KG1 (cell line): ENCODE measurements around the gene DCTN2.
"Not testable (repeated sequence)": the region's sequence is repeated elsewhere in the genome, so short reads cannot be mapped to it uniquely, and the experiment has no call there.

ENCODE experiments used
- DNase-seq: peaks from one replicate; lab custom pipeline; 2025; lab: John Stamatoyannopoulos, UW

DCTN2 gene

DNA sequence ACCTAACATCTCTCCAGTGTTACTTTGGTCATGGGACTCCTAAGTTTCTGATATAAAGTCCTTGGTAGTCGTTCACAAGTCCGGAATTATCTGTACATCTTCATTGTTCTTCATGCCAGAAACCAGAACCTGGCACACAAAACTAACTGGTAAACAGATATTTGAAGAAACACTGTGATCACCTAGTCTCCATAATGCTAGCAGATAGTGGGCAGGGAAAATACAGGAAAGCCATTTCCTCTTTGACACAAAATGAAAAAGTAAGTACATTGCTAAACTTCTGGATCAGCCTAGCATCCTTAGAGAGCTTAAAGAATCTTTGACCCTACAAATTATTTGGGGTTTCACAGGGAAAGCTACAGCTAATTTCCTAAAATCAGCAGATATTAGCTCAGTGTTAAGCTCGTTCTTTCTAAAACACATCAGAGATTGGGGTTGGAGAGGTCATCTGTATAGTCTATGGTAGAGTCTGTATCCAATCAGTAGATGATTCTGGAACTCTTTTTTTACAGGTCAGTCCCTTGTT is 31.5 kb downstream of the DCTN2 start:
- DNase-seq, result no peak

DNA sequence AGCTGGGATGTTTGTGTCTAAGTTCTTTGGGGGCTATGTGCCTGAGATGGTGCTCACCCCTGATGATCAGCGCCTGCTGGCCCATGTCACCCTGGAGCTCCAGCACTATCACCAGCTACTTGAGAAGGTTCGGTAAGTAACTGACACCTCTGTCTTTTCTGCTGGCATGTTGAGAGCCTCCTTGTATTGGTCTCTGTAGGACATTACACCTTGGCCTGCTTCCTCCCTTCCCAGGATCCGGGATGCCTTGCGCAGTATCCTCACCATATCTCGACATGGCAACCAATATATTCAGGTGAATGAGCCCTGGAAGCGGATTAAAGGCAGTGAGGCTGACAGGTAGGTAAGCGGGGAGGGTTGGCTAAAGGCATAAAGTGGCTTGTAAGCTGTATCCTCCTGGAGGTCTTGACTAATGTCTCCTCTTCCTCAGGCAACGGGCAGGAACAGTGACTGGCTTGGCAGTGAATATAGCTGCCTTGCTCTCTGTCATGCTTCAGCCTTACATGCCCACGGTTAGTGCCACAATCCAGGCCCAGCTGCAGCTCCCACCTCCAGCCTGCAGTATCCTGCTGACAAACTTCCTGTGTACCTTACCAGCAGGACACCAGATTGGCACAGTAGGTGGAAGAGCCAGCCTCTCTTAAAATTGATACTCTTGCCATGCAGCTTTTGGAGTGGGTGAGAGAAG is 32.1 kb downstream of the DCTN2 start:
- no peak for DNase-seq

DNA sequence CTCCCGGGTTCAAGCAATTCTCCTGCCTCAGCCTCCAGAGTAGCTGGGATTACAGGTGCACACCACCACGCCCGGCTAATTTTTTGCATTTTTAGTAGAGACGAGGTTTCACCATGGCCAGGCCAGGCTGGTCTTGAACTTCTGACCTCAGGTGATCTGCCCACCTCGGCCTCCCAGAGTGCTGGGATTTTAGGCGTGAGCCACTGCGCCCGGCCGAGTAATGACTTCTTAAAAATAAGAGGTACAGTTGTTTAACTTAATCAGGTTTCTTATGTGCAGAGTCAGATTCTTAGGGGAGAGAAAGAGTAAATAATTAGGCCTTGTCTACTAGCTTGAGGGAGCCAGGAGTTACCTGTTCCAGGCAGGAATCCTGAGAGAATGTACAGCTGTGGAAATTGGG is 32.7 kb downstream of the DCTN2 start:
- not testable (repeated sequence) for DNase-seq

DNA sequence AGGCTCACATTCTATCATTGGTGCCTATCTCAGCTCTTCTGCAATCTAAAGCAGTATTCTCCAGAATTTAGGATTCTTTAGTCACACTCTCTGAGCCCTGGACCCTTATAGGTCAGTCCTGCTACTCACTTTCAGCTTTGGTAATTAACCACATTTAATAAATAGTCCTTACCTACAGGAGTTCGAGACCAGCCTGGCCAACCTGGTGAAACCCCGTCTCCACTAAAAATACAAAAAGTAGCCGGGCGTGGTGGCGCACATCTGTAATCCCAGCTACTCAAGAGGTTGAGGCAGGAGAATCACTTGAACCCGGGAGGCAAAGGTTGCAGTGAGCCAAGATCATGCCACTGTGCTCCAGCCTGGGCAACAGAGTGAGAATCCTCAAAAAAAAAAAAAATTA is 33.3 kb downstream of the DCTN2 start:
- DNase-seq, result not testable (repeated sequence)

DNA sequence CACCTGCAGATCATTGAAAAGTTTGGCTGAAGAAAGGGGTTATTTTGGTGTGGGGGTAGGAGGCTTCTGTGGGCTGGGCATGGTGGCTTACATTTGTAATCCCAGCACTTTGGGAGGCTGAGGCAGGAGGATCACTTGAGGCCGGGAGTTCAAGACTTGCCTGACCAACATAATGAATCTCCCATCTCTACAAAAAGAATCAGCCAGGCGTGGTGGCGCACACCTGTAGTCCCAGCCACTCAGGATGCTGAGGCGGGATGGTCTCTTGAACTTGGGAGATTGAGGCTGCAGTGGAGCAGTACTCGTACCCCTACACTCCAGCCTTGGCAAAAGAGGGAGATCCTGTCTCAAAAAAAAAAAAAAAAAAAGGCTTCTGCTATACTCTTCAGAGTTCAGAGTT is 33.7 kb downstream of the DCTN2 start:
- DNase-seq, result no peak

DNA sequence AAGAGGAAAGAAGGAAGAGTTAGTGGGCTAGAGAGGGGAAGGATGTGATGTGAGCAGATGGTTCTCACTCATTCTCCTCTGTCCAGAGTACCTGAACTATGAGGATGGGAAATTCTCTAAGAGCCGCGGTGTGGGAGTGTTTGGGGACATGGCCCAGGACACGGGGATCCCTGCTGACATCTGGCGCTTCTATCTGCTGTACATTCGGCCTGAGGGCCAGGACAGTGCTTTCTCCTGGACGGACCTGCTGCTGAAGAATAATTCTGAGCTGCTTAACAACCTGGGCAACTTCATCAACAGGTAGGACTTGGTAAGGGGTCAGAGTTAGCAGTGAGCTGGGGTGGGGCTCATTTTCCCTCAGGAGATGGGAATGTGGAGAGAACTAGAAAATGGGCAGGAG is 34.3 kb downstream of the DCTN2 start:
- DNase-seq, result no peak

DNA sequence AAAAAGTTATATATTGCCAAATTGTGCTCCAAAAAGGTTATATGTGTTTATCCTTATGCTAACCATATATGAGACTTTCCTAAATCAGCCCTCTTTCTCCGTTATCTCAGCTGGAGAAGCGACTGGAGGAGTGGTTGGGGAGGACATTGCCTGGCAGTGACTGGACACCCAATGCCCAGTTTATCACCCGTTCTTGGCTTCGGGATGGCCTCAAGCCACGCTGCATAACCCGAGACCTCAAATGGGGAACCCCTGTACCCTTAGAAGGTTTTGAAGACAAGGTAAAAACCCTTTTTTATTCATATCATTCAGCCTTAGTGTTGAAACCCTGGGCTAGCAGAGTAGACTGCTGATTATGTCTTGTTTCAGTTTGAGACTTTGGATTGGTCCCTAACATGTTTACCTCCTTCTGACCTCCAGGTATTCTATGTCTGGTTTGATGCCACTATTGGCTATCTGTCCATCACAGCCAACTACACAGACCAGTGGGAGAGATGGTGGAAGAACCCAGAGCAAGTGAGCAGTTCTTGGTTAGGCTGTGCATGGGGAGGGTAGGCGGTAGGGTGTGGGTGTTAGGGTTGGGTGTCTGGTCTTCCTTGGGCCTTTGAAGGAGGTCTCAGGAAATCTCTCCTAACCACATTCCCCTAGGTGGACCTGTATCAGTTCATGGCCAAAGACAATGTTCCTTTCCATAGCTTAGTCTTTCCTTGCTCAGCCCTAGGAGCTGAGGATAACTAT is 35.2 kb downstream of the DCTN2 start:
- no peak for DNase-seq

DNA sequence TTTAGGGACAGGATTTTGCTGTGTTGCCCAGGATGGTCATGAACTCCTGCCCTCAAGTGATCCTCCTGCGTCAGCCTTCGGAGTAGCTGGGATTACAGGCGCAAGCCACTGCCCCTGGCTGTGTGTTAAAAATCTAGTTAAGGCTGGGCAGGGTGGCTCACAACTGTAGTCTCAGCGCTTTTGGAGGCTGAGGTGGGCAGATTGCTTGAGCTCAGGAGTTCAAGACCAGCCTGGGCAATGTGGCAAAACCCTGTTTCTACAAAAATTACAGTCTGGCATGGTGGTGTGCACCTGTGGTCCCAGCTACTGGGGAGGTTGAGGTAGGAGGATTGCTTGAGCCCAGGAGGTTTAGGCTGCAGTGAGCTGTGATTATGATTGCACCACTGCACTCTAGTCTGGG is 35.8 kb downstream of the DCTN2 start:
- DNase-seq, result no peak

DNA sequence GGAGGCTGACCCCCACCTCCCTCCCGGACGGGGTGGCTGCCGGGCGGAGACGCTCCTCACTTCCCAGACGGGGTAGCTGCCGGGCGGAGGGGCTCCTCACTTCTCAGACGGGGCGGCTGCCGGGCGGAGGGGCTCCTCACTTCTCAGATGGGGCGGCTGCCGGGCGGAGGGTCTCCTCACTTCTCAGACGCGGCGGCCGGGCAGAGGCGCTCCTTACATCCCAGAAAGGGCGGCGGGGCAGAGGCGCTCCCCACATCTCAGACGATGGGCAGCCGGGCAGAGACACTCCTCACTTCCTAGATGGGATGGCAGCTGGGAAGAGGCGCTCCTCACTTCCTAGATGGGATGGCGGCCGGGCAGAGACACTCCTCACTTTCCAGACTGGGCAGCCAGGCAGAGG is 39.2 kb downstream of the DCTN2 start:
- DNase-seq, result not testable (repeated sequence)

DNA sequence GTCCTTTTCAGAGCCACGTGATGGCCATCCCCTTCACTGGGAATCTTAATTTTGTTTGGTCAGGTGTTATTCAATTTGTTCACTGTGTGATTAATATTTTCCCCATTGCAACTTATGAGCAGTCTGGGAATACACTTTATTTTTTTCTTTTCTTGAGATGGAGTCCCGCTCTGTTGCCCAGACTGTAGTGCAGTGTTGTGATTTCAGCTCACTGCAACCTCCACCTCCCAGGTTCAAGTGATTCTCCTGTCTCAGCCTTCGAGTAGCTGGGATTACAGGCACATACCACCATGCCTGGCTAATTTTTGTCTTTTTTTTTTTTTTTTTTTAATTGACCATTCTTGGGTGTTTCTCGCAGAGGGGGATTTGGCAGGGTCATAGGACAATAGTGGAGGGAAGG is 40.5 kb downstream of the DCTN2 start:
- not testable (repeated sequence) for DNase-seq

DNA sequence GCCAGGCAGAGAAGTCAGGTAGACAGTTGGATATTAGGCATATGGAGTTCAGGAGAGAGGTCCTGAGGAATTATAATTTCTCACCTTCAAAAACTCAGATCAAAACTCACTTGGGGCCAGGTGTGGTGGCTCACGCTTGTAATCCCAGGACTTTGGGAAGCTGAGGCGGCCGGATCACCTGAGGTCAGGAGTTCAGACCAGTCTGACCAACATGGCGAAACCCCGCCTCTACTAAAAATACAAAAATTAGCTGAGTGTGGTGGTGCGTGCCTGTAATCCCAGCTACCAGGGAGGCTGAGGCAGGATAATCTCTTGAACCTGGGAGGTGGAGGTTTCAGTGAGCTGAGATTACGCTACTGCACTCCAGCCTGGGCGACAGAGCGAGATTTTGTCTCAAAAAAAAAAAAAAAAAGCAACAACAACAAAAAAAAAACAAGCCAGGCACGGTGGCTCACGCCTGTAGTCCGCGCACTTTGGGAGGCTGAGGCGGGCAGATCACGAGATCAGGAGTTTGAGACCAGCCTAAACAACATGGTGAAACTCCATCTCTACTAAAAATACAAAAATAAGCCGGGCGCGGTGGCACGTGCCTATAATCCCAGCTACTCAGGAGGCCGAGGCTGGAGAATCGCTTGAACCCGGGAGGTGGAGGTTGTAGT is 44.6 kb downstream of the DCTN2 start:
- DNase-seq, result not testable (repeated sequence)

DNA sequence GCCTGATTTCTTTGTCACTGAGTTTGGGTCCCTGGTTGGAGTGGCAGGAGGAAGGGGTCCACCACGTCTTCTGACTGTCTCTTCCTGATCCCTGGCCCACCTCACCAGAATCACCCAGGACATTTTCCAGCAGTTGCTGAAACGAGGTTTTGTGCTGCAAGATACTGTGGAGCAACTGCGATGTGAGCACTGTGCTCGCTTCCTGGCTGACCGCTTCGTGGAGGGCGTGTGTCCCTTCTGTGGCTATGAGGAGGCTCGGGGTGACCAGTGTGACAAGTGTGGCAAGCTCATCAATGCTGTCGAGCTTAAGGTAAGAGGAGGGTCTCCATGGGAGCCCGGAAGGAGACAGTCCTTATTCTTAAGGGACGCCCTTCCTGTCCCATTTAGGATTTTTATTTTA is 46.8 kb downstream of the DCTN2 start:
- DNase-seq, result no peak

DNA sequence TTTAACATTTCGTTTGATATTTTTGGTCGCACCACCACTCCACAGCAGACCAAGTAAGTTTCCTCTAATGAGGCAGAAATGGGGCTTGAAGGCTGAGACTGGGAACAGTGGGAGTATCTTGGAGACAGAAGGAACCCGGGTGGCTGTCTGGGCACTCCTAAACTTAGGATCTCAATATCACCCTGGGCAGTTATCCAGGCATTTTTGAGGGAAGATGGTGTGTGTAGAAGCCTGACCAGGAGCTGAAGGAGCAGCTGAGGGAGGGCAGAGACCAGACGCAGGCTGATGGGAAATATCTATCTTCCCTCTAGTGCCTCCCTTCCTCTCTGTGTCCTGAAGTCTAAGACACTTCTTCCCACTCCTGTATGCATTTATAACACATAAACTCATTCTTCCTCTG is 48.4 kb downstream of the DCTN2 start:
- no peak for DNase-seq

DNA sequence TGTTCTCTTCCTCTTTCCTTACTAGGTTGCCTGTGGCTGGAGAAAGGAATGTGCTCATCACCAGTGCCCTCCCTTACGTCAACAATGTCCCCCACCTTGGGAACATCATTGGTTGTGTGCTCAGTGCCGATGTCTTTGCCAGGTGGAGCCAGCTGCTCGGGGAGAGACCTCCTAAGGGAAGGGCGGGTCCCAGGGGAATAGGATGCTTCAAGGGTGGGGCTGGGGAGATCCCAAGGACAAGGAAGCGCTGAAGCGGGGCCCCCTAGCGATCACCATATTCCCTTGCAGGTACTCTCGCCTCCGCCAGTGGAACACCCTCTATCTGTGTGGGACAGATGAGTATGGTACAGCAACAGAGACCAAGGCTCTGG is 48.9 kb downstream of the DCTN2 start:
- no peak for DNase-seq

DNA sequence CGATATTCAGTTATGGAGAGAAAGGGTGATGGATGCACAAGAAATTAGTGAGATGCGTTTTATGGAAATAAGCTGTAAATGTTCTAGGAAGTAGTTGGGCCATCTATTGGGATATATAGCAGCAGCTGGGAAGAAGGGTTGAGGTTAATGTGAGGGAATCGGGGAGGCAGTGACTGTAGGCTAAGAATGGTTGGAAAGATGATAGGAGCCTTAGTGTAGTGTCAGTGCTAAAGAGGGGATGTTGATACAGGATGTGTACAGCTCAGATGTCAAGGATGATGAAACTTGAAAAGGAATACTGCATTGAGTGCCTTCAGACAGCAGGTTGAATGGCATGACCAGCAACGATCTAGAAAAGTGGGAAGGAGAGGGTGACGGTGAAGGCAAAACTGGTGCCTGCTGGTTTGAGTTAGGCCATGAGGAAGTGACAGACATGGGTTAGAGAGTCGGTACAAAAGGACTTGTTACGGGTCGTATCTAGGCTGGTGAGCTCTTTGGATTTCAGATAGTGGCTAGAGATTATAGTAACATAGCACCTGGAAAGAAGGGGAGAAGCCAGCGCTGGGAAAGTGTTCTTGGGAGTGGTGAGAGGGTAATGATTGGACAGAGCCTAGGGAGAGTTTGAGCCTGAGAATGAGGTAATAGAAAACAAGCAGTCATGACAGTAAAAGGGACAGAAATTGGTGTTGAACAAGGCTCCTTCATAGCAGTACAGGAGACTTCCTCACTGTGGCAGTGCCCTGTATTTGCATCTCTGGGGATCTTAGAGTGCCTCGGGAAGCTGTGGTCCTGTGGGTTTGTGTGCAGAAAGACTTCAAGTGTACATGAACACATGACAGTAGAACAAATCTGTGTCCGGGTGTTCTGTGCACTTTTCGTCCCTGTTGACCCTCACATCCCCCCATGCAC is 49.5 kb downstream of the DCTN2 start:
- no peak for DNase-seq

DNA sequence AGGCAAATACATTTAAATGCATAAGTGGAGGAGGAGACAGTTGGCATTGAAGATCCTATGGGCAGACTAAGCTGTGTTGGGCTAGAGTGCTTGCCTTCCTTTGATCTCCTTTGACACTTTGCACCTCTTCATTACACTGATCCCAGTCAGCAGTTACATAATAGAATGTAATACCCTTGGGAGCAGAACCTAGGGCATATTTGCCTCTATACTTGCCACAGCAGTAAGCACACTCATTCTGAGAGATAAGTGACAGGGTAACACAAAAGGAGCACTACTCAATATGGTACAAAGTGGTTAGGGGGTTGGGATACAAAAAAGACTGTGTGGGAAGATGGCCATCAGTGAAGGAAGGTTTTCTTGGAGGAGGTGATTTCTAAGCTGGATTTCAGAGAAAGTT is 50.2 kb downstream of the DCTN2 start:
- DNase-seq, result no peak

DNA sequence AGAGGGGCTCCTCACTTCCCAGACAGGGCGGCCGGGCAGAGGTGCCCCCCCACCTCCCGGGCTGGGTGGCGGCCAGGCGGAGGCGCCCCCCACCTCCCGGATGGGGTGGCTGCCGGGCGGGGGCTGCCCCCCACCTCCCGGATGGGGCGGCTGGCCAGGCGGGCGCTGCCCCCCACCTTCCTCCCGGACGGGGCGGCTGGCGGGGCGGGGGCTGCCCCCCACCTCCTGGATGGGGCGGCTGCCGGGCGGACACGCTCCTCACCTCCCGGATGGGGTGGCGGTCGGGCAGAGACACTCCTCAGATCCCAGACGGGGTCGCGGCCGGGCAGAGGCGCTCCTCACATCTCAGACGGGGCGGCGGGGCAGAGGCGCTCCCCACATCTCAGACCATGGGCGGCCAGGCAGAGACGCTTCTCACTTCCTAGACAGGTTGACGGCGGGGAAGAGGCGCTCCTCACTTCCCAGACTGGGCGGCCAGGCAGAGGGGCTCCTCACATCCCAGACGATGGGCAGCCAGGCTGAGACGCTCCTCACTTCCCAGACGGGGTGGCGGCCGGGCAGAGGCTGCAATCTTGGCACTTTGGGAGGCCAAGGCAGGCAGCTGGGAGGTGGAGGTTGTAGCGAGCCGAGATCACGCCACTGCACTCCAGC is 51.8 kb downstream of the DCTN2 start:
- not testable (repeated sequence) for DNase-seq

DNA sequence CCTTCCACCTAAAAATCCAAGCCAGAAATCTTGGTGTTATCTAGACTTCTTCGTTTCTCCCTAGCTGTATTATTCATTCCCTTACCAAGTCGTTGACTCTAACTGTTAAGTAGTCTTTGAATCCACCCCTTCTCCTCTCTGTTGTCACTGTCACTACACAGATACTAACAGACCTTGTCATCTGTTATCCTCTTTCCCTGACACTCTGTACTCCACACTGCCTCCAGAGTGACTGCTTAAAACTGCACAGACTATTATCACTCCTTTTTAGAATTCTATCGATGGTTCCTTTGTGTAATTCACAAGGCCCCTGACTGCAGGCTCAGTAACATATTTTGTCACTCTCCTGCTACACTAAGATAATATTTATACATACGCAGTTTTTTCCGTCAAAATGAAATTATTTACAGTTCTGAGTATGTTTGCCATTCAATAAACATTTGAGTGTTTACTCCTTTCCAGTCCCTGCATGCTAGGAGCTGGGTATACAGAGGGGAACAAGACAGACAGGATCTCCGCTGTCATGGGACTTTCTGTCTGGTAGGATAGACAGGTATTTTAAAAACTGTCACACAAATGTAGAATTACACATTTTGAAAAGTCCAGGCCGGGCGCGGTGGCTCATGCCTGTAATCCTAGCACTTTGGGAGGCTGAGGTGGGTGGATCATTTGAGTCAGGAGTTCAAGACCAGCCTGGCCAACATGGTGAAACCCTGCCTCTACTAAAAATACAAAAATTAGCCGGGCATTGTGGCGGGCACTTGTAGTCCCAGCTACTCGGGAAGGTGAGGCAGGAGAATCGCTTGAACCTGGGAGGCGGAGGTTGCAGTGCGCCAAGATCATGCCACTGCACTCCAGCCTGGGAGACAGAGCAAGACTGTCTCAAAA is 55.4 kb downstream of the DCTN2 start:
- DNase-seq, result no peak

DNA sequence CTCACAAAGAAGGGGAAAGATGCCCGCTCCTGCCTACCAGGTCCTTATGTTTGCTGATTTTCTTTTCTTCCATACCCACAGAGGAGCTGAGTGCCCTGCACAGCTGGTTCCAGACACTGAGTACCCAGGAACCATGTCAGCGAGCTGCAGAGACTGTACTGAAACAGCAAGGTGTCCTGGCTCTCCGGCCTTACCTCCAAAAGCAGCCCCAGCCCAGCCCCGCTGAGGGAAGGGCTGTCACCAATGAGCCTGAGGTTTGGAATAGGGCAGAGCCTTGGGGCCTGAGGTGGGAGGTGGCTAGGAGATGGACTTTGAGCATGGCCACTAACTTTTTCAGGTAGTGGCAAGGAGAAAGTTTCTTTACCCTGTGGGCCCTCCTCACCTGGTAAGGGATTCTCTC is 56.9 kb downstream of the DCTN2 start:
- DNase-seq, result no peak

DNA sequence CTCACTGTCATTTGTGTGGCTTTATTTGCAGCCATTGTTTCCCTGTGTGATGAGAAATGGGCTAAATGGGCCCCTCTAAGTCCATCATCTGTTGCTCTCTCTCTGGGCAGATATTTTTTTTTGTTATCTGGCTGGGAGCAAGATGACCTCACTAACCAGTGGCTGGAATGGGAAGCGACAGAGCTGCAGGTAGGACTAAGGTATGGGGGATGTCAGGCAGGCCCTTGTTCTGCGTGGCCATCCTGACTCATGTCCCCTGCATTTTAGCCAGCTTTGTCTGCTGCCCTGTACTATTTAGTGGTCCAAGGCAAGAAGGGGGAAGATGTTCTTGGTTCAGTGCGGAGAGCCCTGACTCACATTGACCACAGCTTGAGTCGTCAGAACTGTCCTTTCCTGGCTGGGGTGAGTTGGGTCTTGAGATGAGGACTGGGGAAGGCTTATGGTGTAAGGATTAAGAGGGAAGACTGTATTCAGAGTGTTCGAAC is 57.8 kb downstream of the DCTN2 start:
- DNase-seq, result no peak
